Astrocyte (in vitro differentiated cells and primary cell): ENCODE measurements around the gene ULK4. TPM values are rescaled to one million over a fixed set of nuclear protein-coding genes. Genes with fewer than 3 reads are reported as not detected.

Experiments used
- DNase-seq: peaks from one replicate; pipeline ENCODE4 v3.0.0-alpha.2; 2010; ENCODE audit warnings: low read depth
- FAIRE-seq: peaks from 2 replicates; lab custom pipeline; 2011; peaks lifted over from hg19 to GRCh38; lab: Jason Lieb, UNC
- H2AFZ ChIP-seq: 2 replicates; pipeline ENCODE4 v1.6.0; 2012; ENCODE audit warnings: low read depth, low read length, inconsistent platforms
- H3K27ac ChIP-seq: 2 replicates; pipeline ENCODE4 v1.5.1; 2011; ENCODE audit warnings: low read depth, low read length, inconsistent platforms
- H3K27me3 ChIP-seq: 2 replicates; pipeline ENCODE4 v1.6.0; 2011; ENCODE audit warnings: low read length, inconsistent platforms; ENCODE audit not compliant: insufficient read depth
- H3K36me3 ChIP-seq: 2 replicates; pipeline ENCODE4 v1.5.1; 2011; ENCODE audit warnings: low read length, inconsistent platforms; ENCODE audit not compliant: insufficient read depth
- H3K4me1 ChIP-seq: 2 replicates; pipeline ENCODE4 v1.5.1; 2011; ENCODE audit warnings: low read length, inconsistent platforms; ENCODE audit not compliant: insufficient read depth
- H3K4me2 ChIP-seq: 2 replicates; pipeline ENCODE4 v1.6.0; 2012; ENCODE audit warnings: low read length, inconsistent platforms
- H3K4me3 ChIP-seq: 2 replicates; pipeline ENCODE4 v1.5.1; 2011; ENCODE audit warnings: low read depth, mild to moderate bottlenecking, low read length, inconsistent platforms; ENCODE audit not compliant: insufficient read depth
- H3K79me2 ChIP-seq: 2 replicates; pipeline ENCODE4 v1.6.0; 2012; ENCODE audit warnings: mild to moderate bottlenecking, low read length, inconsistent platforms; ENCODE audit not compliant: insufficient read depth
- H3K9ac ChIP-seq: 2 replicates; pipeline ENCODE4 v1.6.0; 2012; ENCODE audit warnings: mild to moderate bottlenecking, low read length, inconsistent platforms
- H3K9me3 ChIP-seq: 2 replicates; pipeline ENCODE4 v1.5.1; 2012; ENCODE audit warnings: low read depth, mild to moderate bottlenecking, low read length, inconsistent platforms; ENCODE audit not compliant: insufficient read depth
- H4K20me1 ChIP-seq: 2 replicates; pipeline ENCODE4 v1.6.0; 2012; ENCODE audit warnings: low read length, inconsistent platforms; ENCODE audit not compliant: insufficient read depth
- H3K27ac Mint-ChIP-seq: one replicate; pipeline ENCODE4 v1.8.0; 2021; ENCODE audit warnings: mild to moderate bottlenecking, mixed read lengths; ENCODE audit not compliant: unreplicated experiment
- H3K27me3 Mint-ChIP-seq: one replicate; pipeline ENCODE4 v1.8.0; 2021; ENCODE audit warnings: low read depth, mixed read lengths; ENCODE audit not compliant: unreplicated experiment
- H3K36me3 Mint-ChIP-seq: one replicate; pipeline ENCODE4 v1.8.0; 2021; ENCODE audit warnings: low read depth, mixed read lengths; ENCODE audit not compliant: unreplicated experiment
- H3K4me1 Mint-ChIP-seq: one replicate; pipeline ENCODE4 v1.8.0; 2021; ENCODE audit warnings: low read depth, mixed read lengths; ENCODE audit not compliant: unreplicated experiment
- H3K4me3 Mint-ChIP-seq: one replicate; pipeline ENCODE4 v1.8.0; 2021; ENCODE audit warnings: mild to moderate bottlenecking, moderate library complexity, mixed read lengths; ENCODE audit not compliant: unreplicated experiment
- H3K9me3 Mint-ChIP-seq: one replicate; pipeline ENCODE4 v1.8.0; 2021; ENCODE audit warnings: mild to moderate bottlenecking, mixed read lengths; ENCODE audit not compliant: unreplicated experiment
- CTCF ChIP-seq: IDR thresholded peaks from 2 replicates; pipeline ENCODE4 v1.5.1; 2011; ENCODE audit warnings: low read depth, mild to moderate bottlenecking, inconsistent platforms, low read length, moderate library complexity; ENCODE audit not compliant: insufficient read depth
- EZH2 ChIP-seq: IDR thresholded peaks from 2 replicates; pipeline ENCODE4 v1.6.1; 2012; ENCODE audit warnings: mild to moderate bottlenecking, low read length, inconsistent platforms; ENCODE audit not compliant: insufficient read depth
- total RNA-seq: library from RNA; stranded (reverse); gene quantifications from 2 replicates; pipeline ENCODE4 v1.2.1, GENCODE V29; 2021

ULK4 gene
- total RNA-seq, 1 donor from 2014 or later = 6.6 TPM

GRCh38 chr3:41888368-41889076, 73.4 kb downstream of the ULK4 start:
- H3K9me3 ChIP-seq = no peaks in the 10 kb centered on the region
- H3K4me3 Mint-ChIP-seq = no peak overlapping the region
- peaks cover 9% of the 10 kb centered on the region for H3K36me3 Mint-ChIP-seq
- H3K27ac ChIP-seq = no peak overlapping the region
- H3K36me3 ChIP-seq = no peaks in the 10 kb centered on the region
- no peaks in the 10 kb centered on the region for H3K4me1 Mint-ChIP-seq
- no peak overlapping the region for H3K4me3 ChIP-seq
- H2AFZ ChIP-seq = no peak overlapping the region
- no peak overlapping the region for H3K4me2 ChIP-seq
- H3K27ac Mint-ChIP-seq = no peak overlapping the region
- no peak overlapping the region for H3K9ac ChIP-seq
- no peak for FAIRE-seq
- TF ChIP-seq EZH2 (no peak), CTCF (no peak)
- no peaks in the 10 kb centered on the region for H3K79me2 ChIP-seq
- no peaks in the 10 kb centered on the region for H3K4me1 ChIP-seq
- no peak for DNase-seq
- H3K9me3 Mint-ChIP-seq = peaks cover 7% of the 10 kb centered on the region
- H3K27me3 Mint-ChIP-seq = no peaks in the 10 kb centered on the region
- no peaks in the 10 kb centered on the region for H4K20me1 ChIP-seq
- no peaks in the 10 kb centered on the region for H3K27me3 ChIP-seq

- Histone ChIP-seq H3K27ac (no peak overlapping the region), H3K4me1 (no peaks in the 10 kb centered on the region), H3K4me2 (no peak overlapping the region), H3K79me2 (no peaks in the 10 kb centered on the region), H3K9me3 (no peaks in the 10 kb centered on the region), H4K20me1 (no peaks in the 10 kb centered on the region), H3K9ac (no peak overlapping the region), H2AFZ (no peak overlapping the region), H3K36me3 (no peaks in the 10 kb centered on the region), H3K4me3 (no peak overlapping the region), H3K27me3 (no peaks in the 10 kb centered on the region)
- Mint-ChIP-seq H3K27me3 (no peaks in the 10 kb centered on the region), H3K27ac (no peak overlapping the region), H3K36me3 (peaks cover 2% of the 10 kb centered on the region), H3K9me3 (no peaks in the 10 kb centered on the region), H3K4me3 (no peak overlapping the region), H3K4me1 (no peaks in the 10 kb centered on the region)
- TF ChIP-seq CTCF = no peak
- no peak for TF ChIP-seq EZH2
- no peak for DNase-seq
- FAIRE-seq = no peak
Observed at GRCh38 chr3:41882956-41883355, 78.9 kb downstream of the ULK4 start.

- no peak overlapping the region for H3K4me3 ChIP-seq
- Mint-ChIP-seq H3K4me1 (peaks cover 1% of the 10 kb centered on the region), H3K9me3 (no peaks in the 10 kb centered on the region), H3K27ac (no peak overlapping the region), H3K36me3 (peaks cover 2% of the 10 kb centered on the region), H3K4me3 (no peak overlapping the region), H3K27me3 (no peaks in the 10 kb centered on the region)
- no peaks in the 10 kb centered on the region for H3K27me3 ChIP-seq
- peak; percentile 73 for TF ChIP-seq CTCF
- no peak for TF ChIP-seq EZH2
- H2AFZ ChIP-seq = no peak overlapping the region
- no peaks in the 10 kb centered on the region for H3K36me3 ChIP-seq
- H3K79me2 ChIP-seq = no peaks in the 10 kb centered on the region
- H3K27ac ChIP-seq = no peak overlapping the region
- peak; percentile 3 for DNase-seq
- no peaks in the 10 kb centered on the region for H4K20me1 ChIP-seq
- no peaks in the 10 kb centered on the region for H3K4me1 ChIP-seq
- no peaks in the 10 kb centered on the region for H3K9me3 ChIP-seq
- peak; percentile 62 for FAIRE-seq
- no peak overlapping the region for H3K4me2 ChIP-seq
- no peak overlapping the region for H3K9ac ChIP-seq
Observed at GRCh38 chr3:41881233-41881821, 80.6 kb downstream of the ULK4 start.
